Panc1 (cell line): ENCODE measurements around the gene STAC3. TPM values are rescaled to one million over a fixed set of nuclear protein-coding genes. Genes with fewer than 3 reads are reported as not detected.
A peak's percentile ranks its signal among the peaks of the same experiment; 100 is the strongest.
"Not testable (repeated sequence)": the region's sequence is repeated elsewhere in the genome, so short reads cannot be mapped to it uniquely, and the experiment has no call there.

ENCODE experiments used
- ATAC-seq: fragments of 200-7000 bp; cut with Tn5 transposase; 2 replicates; pipeline ENCODE4 v1.9.1; 2020; ENCODE audit warnings: mild to moderate bottlenecking, moderate library complexity
- BruUV-seq: library from RNA; stranded (reverse); fragments of 400-500 nt; replicated peaks from 2 replicates; lab custom pipeline; 2021; lab: Mats Ljungman, UMichigan
- CTCF ChIA-PET: fragments of 300-600 bp; sonication (Branson Sonifier 250); formaldehyde crosslinking; loops from one replicate; lab custom pipeline; 2022; ENCODE audit warnings: antibody characterized with exemption; lab: Charles Lee
- POLR2A ChIA-PET: fragments of 300-600 bp; sonication (Branson Sonifier 250); formaldehyde crosslinking; loops from one replicate; lab custom pipeline; 2022; ENCODE audit warnings: antibody characterized with exemption; lab: Charles Lee
- DNase-seq: peaks from one replicate; pipeline ENCODE4 v3.0.0-alpha.2; 2010; ENCODE audit warnings: low read depth, low spot score
- H3K27ac ChIP-seq: 2 replicates; pipeline ENCODE4 v1.5.1; 2011; ENCODE audit warnings: mild to moderate bottlenecking, low read length, inconsistent platforms
- H3K27me3 ChIP-seq: fragments of 200-500 bp; sonication (Bioruptor generic); 2 replicates; pipeline ENCODE4 v1.6.0; 2014; ENCODE audit warnings: low read length, inconsistent platforms; ENCODE audit not compliant: control insufficient read depth, insufficient read depth
- H3K36me3 ChIP-seq: fragments of 200-500 bp; sonication (Bioruptor generic); 2 replicates; pipeline ENCODE4 v1.5.1; 2014; ENCODE audit warnings: inconsistent platforms, mild to moderate bottlenecking, low read length, moderate library complexity; ENCODE audit not compliant: control insufficient read depth, insufficient read depth
- H3K4me1 ChIP-seq: 2 replicates; pipeline ENCODE4 v1.5.1; 2011; ENCODE audit warnings: inconsistent platforms, mild to moderate bottlenecking, low read length, moderate library complexity; ENCODE audit not compliant: control insufficient read depth, insufficient read depth
- H3K4me3 ChIP-seq, 2 experiments: 2 replicates each; pipeline ENCODE4 v1.5.1; 2011 to 2012; ENCODE audit warnings: low read depth in 2 of 2, low read length in 2 of 2, mild to moderate bottlenecking in 2 of 2, inconsistent platforms in 1 of 2, moderate library complexity in 1 of 2
- H3K9me3 ChIP-seq: fragments of 200-500 bp; sonication (Bioruptor generic); 2 replicates; pipeline ENCODE4 v1.5.1; 2014; ENCODE audit warnings: low read depth, mild to moderate bottlenecking, inconsistent platforms, low read length, moderate library complexity; ENCODE audit not compliant: control insufficient read depth, insufficient read depth
- POLR2AphosphoS5 ChIP-seq: IDR thresholded peaks from 2 replicates; pipeline ENCODE4 v1.6.1; 2012; ENCODE audit warnings: mild to moderate bottlenecking, low read depth, low read length, moderate library complexity
- SIN3A ChIP-seq: IDR thresholded peaks from 2 replicates; pipeline ENCODE4 v1.6.1; 2012; ENCODE audit warnings: low read depth, mild to moderate bottlenecking, low read length, moderate library complexity, borderline replicate concordance; ENCODE audit not compliant: insufficient read depth
- TCF7L2 ChIP-seq: IDR thresholded peaks from 2 replicates; pipeline ENCODE4 v1.6.1; 2011; ENCODE audit warnings: mild to moderate bottlenecking, low read depth, low read length, inconsistent platforms
- in situ Hi-C: cut with HindIII; loops from 2 replicates; pipeline ENCODE4 v1.10.0; 2016; ENCODE audit warnings: low sequenced_read_pairs, low pct_unique_long_range_greater_than_20kb
- intact Hi-C: fragments of 100-400 bp; cut with micrococcal nuclease; formaldehyde crosslinking; loops from one replicate; pipeline ENCODE4 v1.10.0; 2022; ENCODE audit not compliant: unreplicated experiment
- total RNA-seq: library from RNA; stranded (reverse); gene quantifications from one replicate; pipeline ENCODE4 v1.2.1, GENCODE V29; 2021; ENCODE audit not compliant: unreplicated experiment
- TF ChIP-seq, protein P1 (sequence below): fragments of 450-650 bp; IDR thresholded peaks from 2 replicates; pipeline ENCODE4 v1.5.1; 2017; ENCODE audit warnings: mild to moderate bottlenecking
- TF ChIP-seq, protein P2 (sequence below), 2 experiments: IDR thresholded peaks; 2 replicates each; pipeline ENCODE4 v1.6.1; 2011 to 2012; ENCODE audit warnings: low read depth in 2 of 2, control low read depth in 1 of 2, low read length in 1 of 2, mild to moderate bottlenecking in 1 of 2, moderate library complexity in 1 of 2; ENCODE audit not compliant: insufficient read depth in 1 of 2

The STAC3 gene
- total RNA-seq, 1 experiment from 2014 or later, result 0.87 TPM

DNA sequence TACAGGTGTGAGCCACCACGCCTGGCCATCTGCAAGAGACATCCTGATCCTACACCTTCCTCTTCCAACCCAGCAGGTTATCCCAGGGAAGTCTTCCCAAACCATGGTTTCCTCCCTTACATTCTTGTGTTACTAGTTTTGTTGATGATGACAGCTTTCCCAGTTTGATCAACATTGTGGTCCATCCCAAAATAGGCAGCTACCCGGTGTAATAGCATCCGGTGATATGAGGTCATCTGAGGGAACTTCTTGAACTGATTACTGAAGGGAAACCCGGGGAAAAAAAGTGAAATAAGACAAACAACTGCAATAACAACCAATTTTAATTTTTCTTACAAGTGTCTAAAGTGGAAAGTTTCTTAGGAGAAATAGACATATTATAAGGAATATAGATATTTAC, 45.3 kb upstream of the STAC3 start:
- no TSS peak for BruUV-seq
- no peaks in the 10 kb centered on the region for H3K27me3 ChIP-seq
- intact Hi-C loops, result no loop called here
- POLR2A ChIA-PET, result no interaction called here
- H3K9me3 ChIP-seq, result no peaks in the 10 kb centered on the region
- no peaks in the 10 kb centered on the region for H3K4me1 ChIP-seq
- H3K36me3 ChIP-seq, result peaks cover 2% of the 10 kb centered on the region; the same call in 1 of the 2 replicates
- ATAC-seq (no peak), DNase-seq (no peak)
- TF ChIP-seq, protein P1, sequence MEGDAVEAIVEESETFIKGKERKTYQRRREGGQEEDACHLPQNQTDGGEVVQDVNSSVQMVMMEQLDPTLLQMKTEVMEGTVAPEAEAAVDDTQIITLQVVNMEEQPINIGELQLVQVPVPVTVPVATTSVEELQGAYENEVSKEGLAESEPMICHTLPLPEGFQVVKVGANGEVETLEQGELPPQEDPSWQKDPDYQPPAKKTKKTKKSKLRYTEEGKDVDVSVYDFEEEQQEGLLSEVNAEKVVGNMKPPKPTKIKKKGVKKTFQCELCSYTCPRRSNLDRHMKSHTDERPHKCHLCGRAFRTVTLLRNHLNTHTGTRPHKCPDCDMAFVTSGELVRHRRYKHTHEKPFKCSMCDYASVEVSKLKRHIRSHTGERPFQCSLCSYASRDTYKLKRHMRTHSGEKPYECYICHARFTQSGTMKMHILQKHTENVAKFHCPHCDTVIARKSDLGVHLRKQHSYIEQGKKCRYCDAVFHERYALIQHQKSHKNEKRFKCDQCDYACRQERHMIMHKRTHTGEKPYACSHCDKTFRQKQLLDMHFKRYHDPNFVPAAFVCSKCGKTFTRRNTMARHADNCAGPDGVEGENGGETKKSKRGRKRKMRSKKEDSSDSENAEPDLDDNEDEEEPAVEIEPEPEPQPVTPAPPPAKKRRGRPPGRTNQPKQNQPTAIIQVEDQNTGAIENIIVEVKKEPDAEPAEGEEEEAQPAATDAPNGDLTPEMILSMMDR, result no peak
- TF ChIP-seq SIN3A (no peak), POLR2AphosphoS5 (no peak), TCF7L2 (no peak)
- TF ChIP-seq, protein P2, sequence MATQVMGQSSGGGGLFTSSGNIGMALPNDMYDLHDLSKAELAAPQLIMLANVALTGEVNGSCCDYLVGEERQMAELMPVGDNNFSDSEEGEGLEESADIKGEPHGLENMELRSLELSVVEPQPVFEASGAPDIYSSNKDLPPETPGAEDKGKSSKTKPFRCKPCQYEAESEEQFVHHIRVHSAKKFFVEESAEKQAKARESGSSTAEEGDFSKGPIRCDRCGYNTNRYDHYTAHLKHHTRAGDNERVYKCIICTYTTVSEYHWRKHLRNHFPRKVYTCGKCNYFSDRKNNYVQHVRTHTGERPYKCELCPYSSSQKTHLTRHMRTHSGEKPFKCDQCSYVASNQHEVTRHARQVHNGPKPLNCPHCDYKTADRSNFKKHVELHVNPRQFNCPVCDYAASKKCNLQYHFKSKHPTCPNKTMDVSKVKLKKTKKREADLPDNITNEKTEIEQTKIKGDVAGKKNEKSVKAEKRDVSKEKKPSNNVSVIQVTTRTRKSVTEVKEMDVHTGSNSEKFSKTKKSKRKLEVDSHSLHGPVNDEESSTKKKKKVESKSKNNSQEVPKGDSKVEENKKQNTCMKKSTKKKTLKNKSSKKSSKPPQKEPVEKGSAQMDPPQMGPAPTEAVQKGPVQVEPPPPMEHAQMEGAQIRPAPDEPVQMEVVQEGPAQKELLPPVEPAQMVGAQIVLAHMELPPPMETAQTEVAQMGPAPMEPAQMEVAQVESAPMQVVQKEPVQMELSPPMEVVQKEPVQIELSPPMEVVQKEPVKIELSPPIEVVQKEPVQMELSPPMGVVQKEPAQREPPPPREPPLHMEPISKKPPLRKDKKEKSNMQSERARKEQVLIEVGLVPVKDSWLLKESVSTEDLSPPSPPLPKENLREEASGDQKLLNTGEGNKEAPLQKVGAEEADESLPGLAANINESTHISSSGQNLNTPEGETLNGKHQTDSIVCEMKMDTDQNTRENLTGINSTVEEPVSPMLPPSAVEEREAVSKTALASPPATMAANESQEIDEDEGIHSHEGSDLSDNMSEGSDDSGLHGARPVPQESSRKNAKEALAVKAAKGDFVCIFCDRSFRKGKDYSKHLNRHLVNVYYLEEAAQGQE (IDR thresholded peaks at IDR 0.05; ENCODE audit: insufficient read depth in 1 of 2, low read depth in 2 of 2, low read length in 1 of 2), result no peak
- CTCF ChIA-PET, result no interaction called here
- in situ Hi-C loops, result no loop called here
- H3K4me3 ChIP-seq, result no peak overlapping the region
- no peak overlapping the region for H3K27ac ChIP-seq

DNA sequence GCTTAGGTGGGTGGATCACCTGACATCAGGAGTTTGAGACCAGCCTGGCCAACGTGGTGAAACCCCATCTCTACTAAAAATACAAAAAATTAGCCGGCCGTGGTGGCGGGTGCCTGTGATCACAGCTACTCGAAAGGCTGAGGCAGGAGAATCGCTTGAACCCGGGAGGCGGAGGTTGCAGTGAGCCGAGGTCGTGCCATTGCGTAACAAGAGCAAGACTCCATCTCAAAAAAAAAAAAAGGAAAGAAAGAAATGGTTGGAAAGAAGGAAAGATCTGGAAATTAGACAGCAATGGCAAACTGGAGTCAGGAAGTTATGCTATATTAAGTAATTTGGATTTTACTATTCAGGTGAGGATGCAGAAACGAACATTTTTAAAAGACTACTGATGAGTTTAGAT, 31.1 kb upstream of the STAC3 start:
- CTCF ChIA-PET, result interaction anchor here (0.8 kb wide), 1 partner anchor 177 kb away, joined by 8 read pairs; the partner anchor contains the start of gene GLI1
- H3K36me3 ChIP-seq, BruUV-seq, H3K27me3 ChIP-seq, DNase-seq, POLR2A ChIA-PET, in situ Hi-C loops, intact Hi-C loops, H3K9me3 ChIP-seq, ATAC-seq, H3K4me3 ChIP-seq, H3K4me1 ChIP-seq, H3K27ac ChIP-seq: not testable (repeated sequence)

DNA sequence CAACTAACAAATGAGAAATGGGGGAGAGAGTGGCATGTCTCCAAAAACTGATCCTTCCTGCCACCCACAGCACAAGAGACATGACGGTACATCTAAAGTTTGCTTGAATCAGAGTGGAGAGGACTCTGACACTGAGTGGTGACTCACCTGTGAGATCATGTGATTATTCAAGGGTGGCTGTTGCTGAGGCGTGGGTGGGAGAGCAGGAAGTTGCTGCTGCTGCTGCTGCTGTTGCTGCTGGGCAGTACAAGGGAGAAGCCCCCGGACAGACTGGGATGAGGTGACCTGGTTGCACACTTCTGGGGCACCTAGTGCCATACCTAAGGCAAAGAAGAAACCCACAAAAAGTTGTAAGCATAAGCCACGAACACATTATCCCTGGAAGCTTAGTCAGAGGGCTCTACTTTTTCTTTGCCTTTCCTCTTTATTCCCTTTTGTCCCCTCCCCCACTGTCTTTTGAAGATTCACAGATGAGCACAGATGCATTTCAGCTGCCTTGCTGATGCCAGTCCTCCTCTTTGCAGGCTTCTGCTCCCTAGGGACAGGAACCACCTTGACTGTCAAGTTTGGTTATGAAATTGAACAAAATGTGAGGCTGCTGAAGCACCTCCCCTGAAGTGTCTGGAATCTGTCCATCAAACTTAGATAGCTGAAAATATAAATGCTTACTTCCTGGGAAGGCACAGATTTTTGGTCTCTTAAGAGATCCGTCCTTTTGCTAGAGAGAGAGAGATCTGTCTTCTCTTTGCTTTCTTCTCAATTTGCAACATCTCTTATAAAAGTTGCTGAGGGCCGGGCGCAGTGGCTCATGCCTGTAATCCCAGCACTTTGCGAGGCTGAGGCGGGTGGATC, 29.4 kb upstream of the STAC3 start:
- Histone ChIP-seq H3K4me3 (no peak overlapping the region), H3K27me3 (no peaks in the 10 kb centered on the region), H3K9me3 (no peaks in the 10 kb centered on the region), H3K27ac (no peak overlapping the region), H3K4me1 (no peaks in the 10 kb centered on the region), H3K36me3 (no peaks in the 10 kb centered on the region)
- CTCF ChIA-PET, result no interaction called here
- in situ Hi-C loops, result no loop called here
- TF ChIP-seq TCF7L2, result no peak
- TF ChIP-seq, protein P2 (IDR thresholded peaks at IDR 0.05; ENCODE audit: insufficient read depth in 1 of 2, low read depth in 2 of 2, low read length in 1 of 2), result no peak
- no peak for TF ChIP-seq POLR2AphosphoS5
- TF ChIP-seq, protein P1, result no peak
- ATAC-seq (peak; percentile 83), DNase-seq (peak; percentile 64)
- POLR2A ChIA-PET, result no interaction called here
- intact Hi-C loops, result no loop called here
- BruUV-seq, result no TSS peak
